Gastrocnemius medialis (tissue), 4 donors: ENCODE results near the gene ACSS1. TPM values are rescaled to one million over a fixed set of nuclear protein-coding genes. Genes with fewer than 3 reads are reported as not detected.

Source experiments
- ATAC-seq, 2 donors: fragments of 150-250 bp; one replicate each; pipeline ENCODE4 v1.9.1; 2016
- DNase-seq, 2 donors: peaks; one replicate each; pipeline ENCODE4 v3.0.0-alpha.2; 2019
- H3K27ac ChIP-seq, 4 donors: fragments of 200-600 bp; sonication (generic); 1 replicate in 1 of 4; 2 replicates in 3 of 4; pipeline ENCODE4 v1.5.1; 2016 to 2018; ENCODE audit warnings: mild to moderate bottlenecking in 2 of 4, moderate library complexity in 1 of 4
- H3K27me3 ChIP-seq, 3 donors: fragments of 200-600 bp; sonication (generic) in 2 of 3; 1 replicate in 1 of 3; 2 replicates in 2 of 3; pipeline versions ENCODE4 v1.5.1 to v1.6.0; 2016 to 2019; ENCODE audit warnings: mild to moderate bottlenecking in 1 of 3, moderate library complexity in 1 of 3
- H3K36me3 ChIP-seq, 2 donors: fragments of 200-600 bp; sonication (generic) in 1 of 2; one replicate each; pipeline ENCODE4 v1.5.1; 2017 to 2018
- H3K4me1 ChIP-seq, 2 donors: fragments of 200-600 bp; sonication (generic) in 1 of 2; one replicate each; pipeline ENCODE4 v1.5.1; 2016 to 2017; ENCODE audit warnings: mild to moderate bottlenecking in 2 of 2
- H3K4me3 ChIP-seq, 4 donors: fragments of 200-600 bp; sonication (generic) in 3 of 4; 1 replicate in 1 of 4; 2 replicates in 3 of 4; pipeline ENCODE4 v1.5.1; 2016 to 2019; ENCODE audit warnings: mild to moderate bottlenecking in 2 of 4
- H3K9me3 ChIP-seq, 3 donors: fragments of 200-600 bp; sonication (generic) in 2 of 3; 1 replicate in 1 of 3; 2 replicates in 2 of 3; pipeline ENCODE4 v1.5.1; 2016 to 2019
- POLR2A ChIP-seq, 2 donors: fragments of 450-650 bp; IDR thresholded peaks; one replicate each; pipeline ENCODE4 v1.6.1; 2017; ENCODE audit warnings: antibody characterized with exemption in 2 of 2, mild to moderate bottlenecking in 2 of 2, moderate library complexity in 2 of 2
- in situ Hi-C, 4 donors: fragments of 200-750 bp; cut with MboI; loops; one replicate each; pipeline versions ENCODE4 v1.15.0 to v1.8.0; 2017; ENCODE audit warnings: low sequenced_read_pairs in 4 of 4
- intact Hi-C: fragments of 100-400 bp; cut with DNase I; formaldehyde crosslinking; loops from one replicate; pipeline ENCODE4 v1.15.1; 2023; ENCODE audit warnings: low total_unique reads
- total RNA-seq, 4 donors: library from RNA; depleted of rRNA; stranded (reverse); fragments of >200 nt; gene quantifications; one replicate each; pipeline versions ENCODE4 v1.1.0 to v1.2.3, GENCODE V29; 2016
- TF ChIP-seq, protein P1 (sequence below), 5 experiments: fragments of 450-650 bp in 3 of 5; fragments of 200-600 bp in 2 of 5; sonication (generic) in 2 of 5; IDR thresholded peaks in 4 of 5; conservative IDR thresholded peaks in 1 of 5; 1 replicate in 4 of 5; 2 replicates in 1 of 5; pipeline ENCODE4 v1.5.1; 2016 to 2019; ENCODE audit warnings: antibody characterized with exemption in 5 of 5, mild to moderate bottlenecking in 3 of 5, moderate library complexity in 3 of 5

ACSS1 gene
- total RNA-seq, 4 donors from 2014 or later, result 11.4 to 84.6 (median 11.8) TPM

DNA sequence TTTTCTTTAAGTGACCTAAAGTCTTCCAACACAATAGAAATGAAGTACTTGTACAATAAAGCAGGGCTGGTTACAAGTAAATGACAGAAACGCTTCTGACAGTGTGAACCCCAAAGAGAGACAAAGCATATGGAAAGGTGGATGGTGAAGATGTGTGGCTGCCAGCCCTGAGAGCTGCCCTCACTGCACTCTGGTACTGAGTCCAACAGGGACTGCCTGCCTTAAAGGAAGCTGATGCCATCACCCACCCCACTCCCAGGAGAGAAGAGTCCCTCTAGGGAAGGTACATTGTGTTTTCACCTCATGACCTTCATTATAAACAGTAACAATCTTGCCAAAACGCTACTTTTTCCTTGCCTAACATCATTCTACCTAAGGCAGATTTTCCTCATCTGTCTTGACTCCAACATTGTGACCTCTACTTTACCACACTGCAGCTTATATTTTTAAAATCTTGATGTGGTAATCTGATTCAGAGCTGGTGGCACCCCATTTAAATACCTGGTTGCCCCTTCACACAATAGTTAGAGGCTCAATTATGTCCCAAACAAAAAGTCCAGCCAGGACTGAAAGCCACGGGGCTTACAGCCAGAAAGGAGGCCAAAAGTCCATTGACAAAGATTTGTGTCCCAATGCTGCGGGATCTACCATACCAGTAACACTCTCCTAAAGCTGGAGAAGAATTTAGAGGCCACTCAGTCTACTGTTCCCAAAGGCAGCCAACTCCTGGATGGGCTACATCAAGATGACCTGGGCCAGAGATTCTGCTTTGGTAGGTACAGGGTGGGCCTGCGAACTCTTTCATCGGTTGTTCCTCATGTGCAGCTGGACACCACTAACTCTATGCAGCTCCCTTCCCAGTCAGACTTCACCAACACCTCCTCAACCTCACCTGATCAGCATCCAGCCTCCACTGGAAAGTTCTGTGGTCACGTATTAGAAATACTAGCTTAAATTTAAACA is 69.8 kb downstream of the ACSS1 start:
- no peak overlapping the region for H3K4me3 ChIP-seq
- peaks cover 0 to 5% of the 10 kb centered on the region in 2 donors for H3K36me3 ChIP-seq
- DNase-seq, result no peak
- no peak for TF ChIP-seq POLR2A (IDR thresholded peaks at IDR 0.05)
- TF ChIP-seq, protein P1, sequence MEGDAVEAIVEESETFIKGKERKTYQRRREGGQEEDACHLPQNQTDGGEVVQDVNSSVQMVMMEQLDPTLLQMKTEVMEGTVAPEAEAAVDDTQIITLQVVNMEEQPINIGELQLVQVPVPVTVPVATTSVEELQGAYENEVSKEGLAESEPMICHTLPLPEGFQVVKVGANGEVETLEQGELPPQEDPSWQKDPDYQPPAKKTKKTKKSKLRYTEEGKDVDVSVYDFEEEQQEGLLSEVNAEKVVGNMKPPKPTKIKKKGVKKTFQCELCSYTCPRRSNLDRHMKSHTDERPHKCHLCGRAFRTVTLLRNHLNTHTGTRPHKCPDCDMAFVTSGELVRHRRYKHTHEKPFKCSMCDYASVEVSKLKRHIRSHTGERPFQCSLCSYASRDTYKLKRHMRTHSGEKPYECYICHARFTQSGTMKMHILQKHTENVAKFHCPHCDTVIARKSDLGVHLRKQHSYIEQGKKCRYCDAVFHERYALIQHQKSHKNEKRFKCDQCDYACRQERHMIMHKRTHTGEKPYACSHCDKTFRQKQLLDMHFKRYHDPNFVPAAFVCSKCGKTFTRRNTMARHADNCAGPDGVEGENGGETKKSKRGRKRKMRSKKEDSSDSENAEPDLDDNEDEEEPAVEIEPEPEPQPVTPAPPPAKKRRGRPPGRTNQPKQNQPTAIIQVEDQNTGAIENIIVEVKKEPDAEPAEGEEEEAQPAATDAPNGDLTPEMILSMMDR (IDR thresholded peaks at IDR 0.05 in 4 of 5, conservative IDR thresholded peaks at IDR 0.05 in 1 of 5), result no peak
- H3K4me1 ChIP-seq, result peaks cover 60 to 61% of the 10 kb centered on the region in 2 donors
- in situ Hi-C loops (loop anchor here (25.0 kb wide), 5 partner anchors 199 to 1351 kb away; partner anchors contain the start of genes CST3 (in 1 of the 4) and ENTPD6 (in 1 of the 4)), intact Hi-C loops (no loop called here)
- H3K9me3 ChIP-seq, result no peaks in the 10 kb centered on the region
- peak overlapping the region in 3 of 4 donors; percentile 12 to 51 (median 35) for H3K27ac ChIP-seq
- no peaks in the 10 kb centered on the region for H3K27me3 ChIP-seq
- no peak for ATAC-seq

DNA sequence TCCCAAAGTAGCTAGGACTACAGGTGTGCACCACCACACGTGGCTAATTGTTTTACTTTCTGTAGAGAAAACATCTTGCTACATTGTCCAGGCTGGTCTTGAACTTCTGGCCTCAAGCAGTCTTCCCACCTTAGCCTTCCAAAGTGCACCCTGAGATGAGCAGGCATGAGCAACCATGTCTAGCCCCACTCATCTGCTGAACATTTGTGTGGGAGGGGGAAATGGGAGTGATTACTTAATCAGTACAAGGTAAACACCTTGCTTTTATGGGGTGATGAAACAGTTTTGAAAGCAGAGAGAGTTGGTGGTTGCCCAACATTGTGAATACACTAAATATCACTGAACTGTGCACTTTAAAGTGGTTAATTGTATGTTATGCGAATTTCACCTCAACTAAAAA is 70.7 kb downstream of the ACSS1 start:
- TF ChIP-seq, protein P1 (IDR thresholded peaks at IDR 0.05 in 4 of 5, conservative IDR thresholded peaks at IDR 0.05 in 1 of 5), result no peak
- TF ChIP-seq POLR2A (IDR thresholded peaks at IDR 0.05), result no peak
- DNase-seq, result no peak
- Histone ChIP-seq H3K9me3 (no peaks in the 10 kb centered on the region), H3K27ac (no peak overlapping the region), H3K27me3 (no peaks in the 10 kb centered on the region), H3K4me3 (no peak overlapping the region), H3K36me3 (peaks cover 0 to 11% of the 10 kb centered on the region in 2 donors), H3K4me1 (peaks cover 58 to 59% of the 10 kb centered on the region in 2 donors)
- in situ Hi-C loops, result loop anchor here (25.0 kb wide), 5 partner anchors 200 to 1350 kb away; partner anchors contain the start of genes CST3 (in 1 of the 4) and ENTPD6 (in 1 of the 4)
- no peak for ATAC-seq
- intact Hi-C loops, result no loop called here

DNA sequence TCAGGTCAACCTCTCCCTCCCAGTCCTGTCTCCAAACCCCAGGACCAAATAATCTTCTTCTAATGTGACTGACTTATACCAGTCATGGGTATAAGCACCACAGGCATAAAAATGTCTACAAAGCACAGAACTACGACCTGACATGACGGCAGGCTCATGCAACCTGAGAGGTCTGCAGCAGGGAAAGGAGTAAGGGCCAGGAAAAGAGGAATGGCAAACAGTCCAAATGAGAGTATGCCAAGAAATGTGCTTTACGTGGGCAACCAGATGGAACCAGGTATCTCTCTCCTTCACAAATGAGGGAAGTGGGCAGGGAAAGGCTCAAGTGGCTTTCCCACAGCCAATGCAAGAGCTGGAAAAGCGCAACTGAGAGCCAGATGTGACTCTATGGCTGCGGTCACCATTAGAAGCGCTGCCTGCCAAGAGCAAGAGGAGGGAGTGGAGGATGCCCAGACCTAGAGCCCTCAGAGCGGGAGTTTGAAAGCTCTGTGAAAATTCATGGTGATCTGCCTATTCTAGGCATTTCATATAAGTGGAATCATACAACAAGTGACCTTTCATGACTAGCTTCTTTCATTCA is 71.4 kb downstream of the ACSS1 start:
- peak overlapping the region; percentile 72 to 84 (median 80) for H3K27ac ChIP-seq
- no peak for DNase-seq
- H3K27me3 ChIP-seq, result no peaks in the 10 kb centered on the region
- ATAC-seq, result no peak
- intact Hi-C loops (no loop called here), in situ Hi-C loops (loop anchor here (25.0 kb wide), 5 partner anchors 201 to 1349 kb away; partner anchors contain the start of genes CST3 (in 1 of the 4) and ENTPD6 (in 1 of the 4))
- H3K36me3 ChIP-seq, result peaks cover 0 to 11% of the 10 kb centered on the region in 2 donors
- H3K4me1 ChIP-seq, result peaks cover 53% of the 10 kb centered on the region in 2 donors
- H3K9me3 ChIP-seq, result no peaks in the 10 kb centered on the region
- TF ChIP-seq, protein P1 (IDR thresholded peaks at IDR 0.05 in 4 of 5, conservative IDR thresholded peaks at IDR 0.05 in 1 of 5), result no peak
- no peak for TF ChIP-seq POLR2A (IDR thresholded peaks at IDR 0.05)
- H3K4me3 ChIP-seq, result no peak overlapping the region

DNA sequence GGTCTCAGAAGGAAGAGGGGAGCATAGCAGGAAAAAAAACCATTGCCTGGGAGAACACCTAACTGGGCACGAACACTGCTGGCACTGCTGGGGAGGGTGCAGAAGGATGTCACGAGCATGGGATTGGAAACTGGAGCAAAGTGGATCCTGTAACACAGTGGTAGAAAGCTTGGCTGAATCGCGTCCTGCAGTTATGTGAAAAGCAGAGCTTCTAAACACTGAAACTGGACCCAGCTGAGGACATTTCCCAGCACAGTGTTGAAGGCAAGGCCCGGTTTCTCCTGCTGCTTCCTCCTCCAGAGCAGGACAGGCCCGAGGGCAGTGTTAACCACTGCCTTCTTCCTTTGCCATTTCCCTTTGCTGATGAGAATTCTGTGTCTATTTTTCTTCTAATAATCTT is 72.1 kb downstream of the ACSS1 start:
- Histone ChIP-seq H3K36me3 (peaks cover 0 to 13% of the 10 kb centered on the region in 2 donors), H3K4me3 (no peak overlapping the region), H3K4me1 (peaks cover 45 to 46% of the 10 kb centered on the region in 2 donors), H3K27ac (peak overlapping the region; percentile 72 to 84 (median 80)), H3K27me3 (no peaks in the 10 kb centered on the region), H3K9me3 (no peaks in the 10 kb centered on the region)
- in situ Hi-C loops, result loop anchor here (25.0 kb wide), 5 partner anchors 201 to 1349 kb away; partner anchors contain the start of genes CST3 (in 1 of the 4) and ENTPD6 (in 1 of the 4)
- intact Hi-C loops, result no loop called here
- ATAC-seq, result peak; percentile 85 to 87
- peak; percentile 26 to 68 for DNase-seq
- TF ChIP-seq, protein P1 (IDR thresholded peaks at IDR 0.05 in 4 of 5, conservative IDR thresholded peaks at IDR 0.05 in 1 of 5), result no peak
- TF ChIP-seq POLR2A (IDR thresholded peaks at IDR 0.05), result no peak
